Measurements from ENCODE around the gene LOXL1. TPM values are rescaled to one million over a fixed set of nuclear protein-coding genes. Genes with fewer than 3 reads are reported as not detected.

Gene LOXL1
- 7.1 TPM for polyA plus RNA-seq (2012; ENCODE audit: insufficient read depth, insufficient read length)

- H3K4me3 ChIP-seq (ENCODE audit: low read length), result peak within 1 kb of the TSS; percentile 55
- no peak for DNase-seq (ENCODE audit: low read depth, low spot score)
These were observed at the start of gene LOXL1 for GRCh38 chr15:73926219-73927002. Gene LOXL1, plus strand, starts transcription at chr15:73926462. Its CDS starts 322 bp downstream, at chr15:73926784.

GRCh38 chr15:73879426-73879825 is 46.8 kb upstream of the LOXL1 start:
- no peak overlapping the region for H3K4me3 ChIP-seq (ENCODE audit: low read length)
- DNase-seq (ENCODE audit: low read depth, low spot score), result no peak

- no peak for DNase-seq (ENCODE audit: low read depth, low spot score)
- H3K4me3 ChIP-seq (ENCODE audit: low read length), result no peak overlapping the region
These were observed 44.5 kb upstream of the LOXL1 start for GRCh38 chr15:73881579-73882320.

- DNase-seq (ENCODE audit: low read depth, low spot score), result no peak
These were observed 43.4 kb upstream of the LOXL1 start for GRCh38 chr15:73882761-73883419.

GRCh38 chr15:73884159-73884558 is 42.1 kb upstream of the LOXL1 start:
- no peak overlapping the region for H3K4me3 ChIP-seq (ENCODE audit: low read length)
- no peak for DNase-seq (ENCODE audit: low read depth, low spot score)

More at GRCh38 chr15:73882761-73883419, 43.4 kb upstream of the LOXL1 start:
- no peak overlapping the region for H3K4me3 ChIP-seq (ENCODE audit: low read length)

- H3K4me3 ChIP-seq (ENCODE audit: low read length), result no peak overlapping the region
- no peak for DNase-seq (ENCODE audit: low read depth, low spot score)
These were observed 40.1 kb upstream of the LOXL1 start for GRCh38 chr15:73885954-73886700.

- no peak for DNase-seq (ENCODE audit: low read depth, low spot score)
- H3K4me3 ChIP-seq (ENCODE audit: low read length), result no peak overlapping the region
These were observed 39.4 kb upstream of the LOXL1 start for GRCh38 chr15:73886717-73887345.

- H3K4me3 ChIP-seq (ENCODE audit: low read length), result no peak overlapping the region
- no peak for DNase-seq (ENCODE audit: low read depth, low spot score)
These were observed 38.8 kb upstream of the LOXL1 start for GRCh38 chr15:73887481-73887880.

- DNase-seq (ENCODE audit: low read depth, low spot score), result no peak
- H3K4me3 ChIP-seq (ENCODE audit: low read length), result no peak overlapping the region
These were observed 37.8 kb upstream of the LOXL1 start for GRCh38 chr15:73888224-73889041.

GRCh38 chr15:73889053-73889761 is 37.1 kb upstream of the LOXL1 start:
- DNase-seq (ENCODE audit: low read depth, low spot score), result no peak
- H3K4me3 ChIP-seq (ENCODE audit: low read length), result no peak overlapping the region

- H3K4me3 ChIP-seq (ENCODE audit: low read length), result no peak overlapping the region
- no peak for DNase-seq (ENCODE audit: low read depth, low spot score)
These were observed 36.5 kb upstream of the LOXL1 start for GRCh38 chr15:73889762-73890124.

GRCh38 chr15:73891328-73892315 is 34.6 kb upstream of the LOXL1 start:
- no peak for DNase-seq (ENCODE audit: low read depth, low spot score)
- no peak overlapping the region for H3K4me3 ChIP-seq (ENCODE audit: low read length)

- H3K4me3 ChIP-seq (ENCODE audit: low read length), result no peak overlapping the region
- no peak for DNase-seq (ENCODE audit: low read depth, low spot score)
These were observed 33.6 kb upstream of the LOXL1 start for GRCh38 chr15:73892446-73893226.

GRCh38 chr15:73894133-73894814 is 32.0 kb upstream of the LOXL1 start:
- H3K4me3 ChIP-seq (ENCODE audit: low read length), result no peak overlapping the region
- no peak for DNase-seq (ENCODE audit: low read depth, low spot score)
